GM19240 (cell line): ENCODE measurements around the gene LCE1D.

Experiments
- DNase-seq: peaks from one replicate; pipeline ENCODE4 v3.0.0; 2011; ENCODE audit warnings: low spot score; ENCODE audit not compliant: insufficient read length

Gene LCE1D

GRCh38 chr1:152811671-152812070 is 15.2 kb downstream of the LCE1D start, which contains the start of gene LCE1B:
Gene LCE1B (plus strand): TSS chr1:152811971. CDS start chr1:152812447, 476 bp downstream.
- no peak for DNase-seq

- no peak for DNase-seq
Observed at GRCh38 chr1:152817309-152817708, 20.8 kb downstream of the LCE1D start.

- DNase-seq, result no peak
Observed at GRCh38 chr1:152823294-152823693, 26.8 kb downstream of the LCE1D start.

GRCh38 chr1:152824964-152825363 is 28.4 kb downstream of the LCE1D start:
- DNase-seq, result no peak

- DNase-seq, result no peak
Observed at GRCh38 chr1:152827173-152827572, 30.7 kb downstream of the LCE1D start, which contains the start of gene LCE1A. Gene LCE1A (plus strand): TSS chr1:152827473. CDS start chr1:152827473, 0 bp downstream.

- DNase-seq, result no peak
Observed at GRCh38 chr1:152836870-152837269, 40.3 kb downstream of the LCE1D start.

GRCh38 chr1:152842556-152842955 is 46.0 kb downstream of the LCE1D start, which contains the start of gene LCE6A:
Gene LCE6A (plus strand): TSS chr1:152842856. CDS start chr1:152843521, 665 bp downstream.
- DNase-seq, result no peak
